K562 (cell line): ENCODE data around the gene GALNT17. TPM values are rescaled to one million over a fixed set of nuclear protein-coding genes. Genes with fewer than 3 reads are reported as not detected.

Source experiments
- ADNP ChIP-seq: fragments of 200-800 bp; sonication (Bioruptor generic); IDR thresholded peaks from 2 replicates; pipeline ENCODE4 v1.6.1; 2016; ENCODE audit warnings: missing genetic modification characterization, missing compliant biosample characterization
- BCLAF1 ChIP-seq, 2 experiments: fragments of 450-650 bp in 1 of 2; IDR thresholded peaks; 2 replicates each; pipeline ENCODE4 v1.6.1; 2011 to 2017; ENCODE audit warnings: low read depth in 2 of 2, antibody characterized with exemption in 1 of 2, borderline replicate concordance in 1 of 2, low read length in 1 of 2, mild to moderate bottlenecking in 1 of 2, mixed read lengths in 1 of 2; ENCODE audit not compliant: control insufficient read depth in 1 of 2
- DDX20 ChIP-seq: fragments of 450-650 bp; IDR thresholded peaks from 2 replicates; pipeline ENCODE4 v1.6.1; 2016; ENCODE audit warnings: missing genetic modification characterization, low read depth, mild to moderate bottlenecking, missing compliant biosample characterization, moderate library complexity
- ELK1 ChIP-seq: sonication (generic); formaldehyde crosslinking; IDR thresholded peaks from 2 replicates; pipeline ENCODE4 v1.8.1; 2022; ENCODE audit warnings: missing genetic modification reagents
- ETV5 ChIP-seq: sonication (generic); formaldehyde crosslinking; IDR thresholded peaks from 2 replicates; pipeline ENCODE4 v1.4.0; 2020; ENCODE audit warnings: low read depth, mild to moderate bottlenecking, missing genetic modification reagents
- FOXP4 ChIP-seq: sonication (generic); formaldehyde crosslinking; IDR thresholded peaks from 2 replicates; pipeline ENCODE4 v1.8.0; 2022; ENCODE audit warnings: mild to moderate bottlenecking, missing genetic modification reagents, borderline replicate concordance
- GATAD2A ChIP-seq: fragments of 450-650 bp; IDR thresholded peaks from 2 replicates; pipeline ENCODE4 v1.6.1; 2017
- polyA plus RNA-seq, 8 experiments: library from polyadenylated mRNA; depleted of rRNA in 4 of 8; stranded (reverse) in 5 of 8; unstranded in 3 of 8; fragments of >200 nt; fragmentation: Nextera tagmentation in 2 of 8; fragmentation: Illumina TruSeq in 1 of 8; extraction: Ambion mirVana in 2 of 8; extraction: Trizol in 1 of 8; gene quantifications; 2 replicates each; pipeline versions ENCODE4 v1.2.1 to v1.2.3, GENCODE V29; 2011 to 2014; ENCODE audit warnings: inconsistent platforms in 1 of 8, missing spikeins in 1 of 8
- total RNA-seq, 7 experiments: library from RNA; depleted of rRNA in 6 of 7; stranded (reverse); fragments of >200 nt in 6 of 7; fragmentation: Illumina TruSeq in 2 of 7; extraction: Trizol in 2 of 7; gene quantifications; 2 replicates each; pipeline versions ENCODE4 v1.2.1 to v1.2.3, GENCODE V29; 2011 to 2021; ENCODE audit warnings: low replicate concordance in 1 of 7

GALNT17 gene
- total and polyA plus RNA-seq, 9 of the 15 experiments (the other 6 are each of a cell fraction or from before 2014, with no cell fraction given): not detected

GRCh38 chr7:71479231-71479630 is 347.3 kb downstream of the GALNT17 start (continued):
- TF ChIP-seq FOXP4 (CRISPR knock-in tag) (no peak), ELK1 (no peak), ETV5 (CRISPR knock-in tag) (no peak), DDX20 (tag) (no peak), ADNP (tag) (no peak), BCLAF1 (IDR thresholded peaks at IDR 0.05; ENCODE audit: borderline replicate concordance in 1 of 2, control insufficient read depth in 1 of 2, low read depth in 2 of 2, low read length in 1 of 2) (no peak), GATAD2A (no peak)
